Keratinocyte (primary cell): ENCODE results near the gene DAB1. TPM values are rescaled to one million over a fixed set of nuclear protein-coding genes. Genes with fewer than 3 reads are reported as not detected.

Experiments
- DNase-seq: peaks from one replicate; pipeline ENCODE4 v3.0.0-alpha.2; 2011; ENCODE audit warnings: low read depth, missing footprints, low spot score
- FAIRE-seq: peaks from 2 replicates; lab custom pipeline; 2011; peaks lifted over from hg19 to GRCh38; lab: Jason Lieb, UNC
- H2AFZ ChIP-seq: 2 replicates; pipeline ENCODE4 v1.6.0; 2012; ENCODE audit warnings: low read length, control low read depth, inconsistent platforms; ENCODE audit not compliant: control insufficient read depth
- H3K27ac ChIP-seq: 2 replicates; pipeline ENCODE4 v1.5.1; 2011; ENCODE audit warnings: low read length; ENCODE audit not compliant: control insufficient read depth, insufficient read depth
- H3K27me3 ChIP-seq: 3 replicates; pipeline ENCODE4 v1.6.0; 2011; ENCODE audit warnings: low read length; ENCODE audit not compliant: control insufficient read depth, insufficient read depth; ENCODE audit errors: extremely low read depth
- H3K36me3 ChIP-seq, 2 experiments: 2 replicates in 1 of 2; 3 replicates in 1 of 2; pipeline ENCODE4 v1.5.1; 2011; ENCODE audit warnings: low read length in 2 of 2, mild to moderate bottlenecking in 1 of 2; ENCODE audit not compliant: control insufficient read depth in 2 of 2, insufficient read depth in 2 of 2; ENCODE audit errors: extremely low read depth in 1 of 2
- H3K4me1 ChIP-seq: 3 replicates; pipeline ENCODE4 v1.5.1; 2011; ENCODE audit warnings: low read length; ENCODE audit not compliant: control insufficient read depth, insufficient read depth; ENCODE audit errors: extremely low read depth
- H3K4me2 ChIP-seq: 3 replicates; pipeline ENCODE4 v1.6.0; 2011; ENCODE audit warnings: low read depth, low read length; ENCODE audit not compliant: control insufficient read depth, insufficient read depth; ENCODE audit errors: extremely low read depth
- H3K4me3 ChIP-seq, 3 experiments: fragments of 200-600 bp in 1 of 3; sonication (generic) in 1 of 3; 2 replicates in 2 of 3; 3 replicates in 1 of 3; pipeline ENCODE4 v1.5.1; 2011 to 2016; ENCODE audit warnings: low read length in 3 of 3, mild to moderate bottlenecking in 3 of 3, control low read depth in 2 of 3, inconsistent platforms in 1 of 3, low read depth in 1 of 3, mixed read lengths in 1 of 3, mixed run types in 1 of 3, moderate library complexity in 1 of 3; ENCODE audit not compliant: control insufficient read depth in 2 of 3, insufficient read depth in 2 of 3; ENCODE audit errors: extremely low read depth in 1 of 3
- H3K79me2 ChIP-seq: 2 replicates; pipeline ENCODE4 v1.6.0; 2012; ENCODE audit warnings: low read length; ENCODE audit not compliant: control insufficient read depth, insufficient read depth
- H3K9ac ChIP-seq: 3 replicates; pipeline ENCODE4 v1.6.0; 2011; ENCODE audit warnings: low read length; ENCODE audit not compliant: control insufficient read depth, insufficient read depth; ENCODE audit errors: extremely low read depth
- H3K9me1 ChIP-seq: 3 replicates; pipeline ENCODE4 v1.6.0; 2011; ENCODE audit warnings: low read length; ENCODE audit not compliant: control insufficient read depth, insufficient read depth; ENCODE audit errors: extremely low read depth
- H3K9me3 ChIP-seq: 2 replicates; pipeline ENCODE4 v1.5.1; 2012; ENCODE audit warnings: low read depth, low read length; ENCODE audit not compliant: control insufficient read depth
- H4K20me1 ChIP-seq: 3 replicates; pipeline ENCODE4 v1.6.0; 2011; ENCODE audit warnings: low read length; ENCODE audit not compliant: control insufficient read depth, insufficient read depth; ENCODE audit errors: extremely low read depth
- EZH2 ChIP-seq: IDR thresholded peaks from one replicate; pipeline ENCODE4 v1.6.1; 2012; ENCODE audit warnings: inconsistent platforms, mild to moderate bottlenecking, low read length, moderate library complexity
- dilution Hi-C: fragments of 300-500 bp; cut with MboI; formaldehyde crosslinking; loops from one replicate; pipeline ENCODE4 v1.7.0; 2020; ENCODE audit warnings: low sequenced_read_pairs; ENCODE audit not compliant: extremely low pct_ligation_motif_present
- polyA plus RNA-seq, 5 experiments: library from polyadenylated mRNA; depleted of rRNA in 3 of 5; stranded (reverse) in 3 of 5; stranded (forward) in 1 of 5; unstranded in 1 of 5; fragments of >200 nt; gene quantifications; 1 replicate in 1 of 5; 2 replicates in 3 of 5; 3 replicates in 1 of 5; pipeline versions ENCODE4 v1.2.1 to v1.2.3, GENCODE V29; 2011 to 2012; ENCODE audit warnings: missing spikeins in 2 of 5, low read depth in 1 of 5, low replicate concordance in 1 of 5
- TF ChIP-seq, protein P1 (sequence below), 3 experiments: IDR thresholded peaks in 1 of 3; conservative IDR thresholded peaks in 1 of 3; optimal IDR thresholded peaks in 1 of 3; 2 replicates in 2 of 3; 3 replicates in 1 of 3; pipeline versions ENCODE3 to v1.5.1; 2011; ENCODE audit warnings: low read length in 3 of 3, mild to moderate bottlenecking in 3 of 3, moderate library complexity in 2 of 3, control low read depth in 1 of 3, inconsistent platforms in 1 of 3; ENCODE audit not compliant: insufficient read depth in 2 of 3; ENCODE audit errors: extremely low read depth in 1 of 3

DAB1 gene
- polyA plus RNA-seq, 1 donor (not counting 4 experiments of a cell fraction or from before 2014, with no cell fraction given) = 0.01 TPM

DNA sequence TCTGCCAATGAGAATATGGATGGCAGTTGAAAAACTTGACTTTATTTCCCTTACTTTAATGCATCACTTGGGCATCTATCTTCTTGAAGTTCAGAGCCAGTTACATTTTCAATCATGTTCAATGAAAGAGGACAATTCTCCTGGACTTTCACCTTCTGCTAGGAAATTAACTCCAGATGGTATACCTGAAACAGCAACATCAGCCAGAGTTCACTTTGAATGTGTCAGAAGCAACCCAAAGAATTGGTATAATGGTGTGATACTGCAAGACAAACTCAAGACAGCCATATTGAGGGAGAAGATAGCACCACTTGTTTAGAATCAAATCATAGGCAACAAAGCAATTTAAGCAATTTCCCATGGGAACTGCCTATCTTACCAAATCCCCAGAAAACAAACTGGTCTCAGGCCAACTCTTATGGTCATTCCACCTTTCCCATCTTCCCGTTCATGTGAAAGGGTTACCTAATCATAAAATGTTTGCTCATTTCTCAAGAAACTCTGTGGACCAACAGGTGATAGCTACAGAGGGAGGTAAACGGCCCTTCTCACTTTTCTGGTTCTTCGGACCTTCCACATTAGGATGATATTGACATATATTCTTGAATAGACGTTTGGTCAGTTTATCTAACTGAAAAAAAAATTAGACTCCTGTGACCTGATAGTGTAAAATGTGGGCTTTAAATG lies 428.3 kb downstream of the DAB1 start:
- no peaks in the 10 kb centered on the region for H3K79me2 ChIP-seq
- H3K4me2 ChIP-seq = no peak overlapping the region
- no peaks in the 10 kb centered on the region for H3K27me3 ChIP-seq
- H3K27ac ChIP-seq = no peak overlapping the region
- H3K4me3 ChIP-seq = no peak overlapping the region
- no peaks in the 10 kb centered on the region for H3K4me1 ChIP-seq
- H4K20me1 ChIP-seq = no peaks in the 10 kb centered on the region
- no peaks in the 10 kb centered on the region for H3K9me3 ChIP-seq
- H3K36me3 ChIP-seq = no peaks in the 10 kb centered on the region
- dilution Hi-C loops = no loop called here
- DNase-seq (no peak), FAIRE-seq (no peak)
- TF ChIP-seq, protein P1, sequence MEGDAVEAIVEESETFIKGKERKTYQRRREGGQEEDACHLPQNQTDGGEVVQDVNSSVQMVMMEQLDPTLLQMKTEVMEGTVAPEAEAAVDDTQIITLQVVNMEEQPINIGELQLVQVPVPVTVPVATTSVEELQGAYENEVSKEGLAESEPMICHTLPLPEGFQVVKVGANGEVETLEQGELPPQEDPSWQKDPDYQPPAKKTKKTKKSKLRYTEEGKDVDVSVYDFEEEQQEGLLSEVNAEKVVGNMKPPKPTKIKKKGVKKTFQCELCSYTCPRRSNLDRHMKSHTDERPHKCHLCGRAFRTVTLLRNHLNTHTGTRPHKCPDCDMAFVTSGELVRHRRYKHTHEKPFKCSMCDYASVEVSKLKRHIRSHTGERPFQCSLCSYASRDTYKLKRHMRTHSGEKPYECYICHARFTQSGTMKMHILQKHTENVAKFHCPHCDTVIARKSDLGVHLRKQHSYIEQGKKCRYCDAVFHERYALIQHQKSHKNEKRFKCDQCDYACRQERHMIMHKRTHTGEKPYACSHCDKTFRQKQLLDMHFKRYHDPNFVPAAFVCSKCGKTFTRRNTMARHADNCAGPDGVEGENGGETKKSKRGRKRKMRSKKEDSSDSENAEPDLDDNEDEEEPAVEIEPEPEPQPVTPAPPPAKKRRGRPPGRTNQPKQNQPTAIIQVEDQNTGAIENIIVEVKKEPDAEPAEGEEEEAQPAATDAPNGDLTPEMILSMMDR (optimal IDR thresholded peaks at IDR 0.05 in 1 of 3, IDR thresholded peaks at IDR 0.05 in 1 of 3, conservative IDR thresholded peaks at IDR 0.05 in 1 of 3; ENCODE audit: extremely low read depth in 1 of 3, insufficient read depth in 2 of 3, low read length in 3 of 3) = no peak
- no peak for TF ChIP-seq EZH2
- H3K9ac ChIP-seq = no peak overlapping the region
- H2AFZ ChIP-seq = no peak overlapping the region
- no peaks in the 10 kb centered on the region for H3K9me1 ChIP-seq

DNA sequence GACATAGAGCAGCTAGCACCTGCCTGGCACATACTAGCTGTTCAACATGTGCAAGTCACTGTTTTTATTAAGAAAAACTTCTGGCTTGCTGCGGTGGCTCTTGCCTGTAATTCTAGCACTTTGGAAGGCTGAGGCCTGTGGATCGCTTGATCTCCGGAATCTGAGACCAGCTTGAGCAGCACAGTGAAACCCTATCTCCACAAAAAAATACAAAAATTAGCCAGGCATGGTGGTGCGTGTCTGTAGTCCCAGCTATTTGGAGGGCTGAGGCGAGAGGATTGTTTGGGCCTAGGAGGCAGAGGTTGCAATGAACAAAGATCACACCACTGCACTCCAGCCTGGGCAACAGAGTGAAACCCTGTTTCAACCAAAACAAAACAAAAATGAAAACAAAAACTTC lies 430.4 kb downstream of the DAB1 start:
- no peak for FAIRE-seq
- dilution Hi-C loops = no loop called here

More for the DNA sequence above, 430.4 kb downstream of the DAB1 start:
- no peak for DNase-seq
- TF ChIP-seq EZH2 = no peak
- TF ChIP-seq, protein P1 (optimal IDR thresholded peaks at IDR 0.05 in 1 of 3, IDR thresholded peaks at IDR 0.05 in 1 of 3, conservative IDR thresholded peaks at IDR 0.05 in 1 of 3; ENCODE audit: extremely low read depth in 1 of 3, insufficient read depth in 2 of 3, low read length in 3 of 3) = no peak
- Histone ChIP-seq H3K36me3 (no peaks in the 10 kb centered on the region), H4K20me1 (no peaks in the 10 kb centered on the region), H3K4me3 (no peak overlapping the region), H3K4me2 (no peak overlapping the region), H3K4me1 (no peaks in the 10 kb centered on the region), H2AFZ (no peak overlapping the region), H3K9me3 (no peaks in the 10 kb centered on the region), H3K9me1 (no peaks in the 10 kb centered on the region), H3K9ac (no peak overlapping the region), H3K27me3 (no peaks in the 10 kb centered on the region), H3K79me2 (no peaks in the 10 kb centered on the region), H3K27ac (no peak overlapping the region)
